Gastroesophageal sphincter (tissue), 3 donors: ENCODE results near the gene FAAP24.
"Not testable (repeated sequence)": the region's sequence is repeated elsewhere in the genome, so short reads cannot be mapped to it uniquely, and the experiment has no call there.

Experiments used
- EP300 ChIP-seq: sonication (generic); formaldehyde crosslinking; IDR thresholded peaks from one replicate; pipeline ENCODE4 v1.6.1; 2017; ENCODE audit warnings: antibody characterized with exemption, mild to moderate bottlenecking
- POLR2A ChIP-seq, 2 donors: fragments of 450-650 bp; IDR thresholded peaks; one replicate each; pipeline ENCODE4 v1.6.1; 2017; ENCODE audit warnings: antibody characterized with exemption in 2 of 2, mild to moderate bottlenecking in 2 of 2, moderate library complexity in 1 of 2
- POLR2AphosphoS5 ChIP-seq: sonication (generic); formaldehyde crosslinking; IDR thresholded peaks from one replicate; pipeline ENCODE4 v1.6.1; 2017; ENCODE audit warnings: antibody characterized with exemption
- TF ChIP-seq, protein P1 (sequence below), 4 experiments: fragments of 200-600 bp in 2 of 4; fragments of 450-650 bp in 2 of 4; sonication (generic) in 1 of 4; IDR thresholded peaks; one replicate each; pipeline ENCODE4 v1.5.1; 2017 to 2019; ENCODE audit warnings: antibody characterized with exemption in 4 of 4, mild to moderate bottlenecking in 2 of 4, moderate library complexity in 2 of 4

DNA sequence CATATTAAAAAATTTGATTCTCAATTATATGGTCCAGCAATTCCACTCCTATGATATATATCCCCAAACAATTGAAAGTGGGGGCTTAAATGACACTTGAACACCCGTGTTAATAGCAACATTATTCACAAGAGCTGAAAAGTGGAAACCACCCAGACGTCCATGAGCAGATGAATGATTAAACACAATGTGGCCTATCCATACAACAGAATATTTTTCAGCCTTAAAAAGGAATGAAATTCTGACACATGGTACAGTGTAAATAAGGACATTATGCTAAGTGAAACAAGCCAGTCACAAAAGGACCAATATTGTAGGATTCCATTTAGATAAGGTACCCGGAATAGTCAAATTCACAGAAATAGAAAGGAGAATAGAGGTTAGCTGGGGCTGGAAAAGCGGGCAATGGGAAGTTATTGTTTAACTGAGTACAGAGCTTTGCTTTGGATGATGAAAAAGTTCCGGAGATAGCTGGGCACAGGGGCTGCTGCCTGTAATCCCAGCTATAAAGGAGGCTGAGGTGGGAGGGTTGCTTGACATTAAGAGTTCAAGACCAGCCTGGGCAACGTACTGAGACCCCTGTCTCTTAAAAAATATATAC lies 31.5 kb downstream of the FAAP24 start:
- TF ChIP-seq, protein P1, sequence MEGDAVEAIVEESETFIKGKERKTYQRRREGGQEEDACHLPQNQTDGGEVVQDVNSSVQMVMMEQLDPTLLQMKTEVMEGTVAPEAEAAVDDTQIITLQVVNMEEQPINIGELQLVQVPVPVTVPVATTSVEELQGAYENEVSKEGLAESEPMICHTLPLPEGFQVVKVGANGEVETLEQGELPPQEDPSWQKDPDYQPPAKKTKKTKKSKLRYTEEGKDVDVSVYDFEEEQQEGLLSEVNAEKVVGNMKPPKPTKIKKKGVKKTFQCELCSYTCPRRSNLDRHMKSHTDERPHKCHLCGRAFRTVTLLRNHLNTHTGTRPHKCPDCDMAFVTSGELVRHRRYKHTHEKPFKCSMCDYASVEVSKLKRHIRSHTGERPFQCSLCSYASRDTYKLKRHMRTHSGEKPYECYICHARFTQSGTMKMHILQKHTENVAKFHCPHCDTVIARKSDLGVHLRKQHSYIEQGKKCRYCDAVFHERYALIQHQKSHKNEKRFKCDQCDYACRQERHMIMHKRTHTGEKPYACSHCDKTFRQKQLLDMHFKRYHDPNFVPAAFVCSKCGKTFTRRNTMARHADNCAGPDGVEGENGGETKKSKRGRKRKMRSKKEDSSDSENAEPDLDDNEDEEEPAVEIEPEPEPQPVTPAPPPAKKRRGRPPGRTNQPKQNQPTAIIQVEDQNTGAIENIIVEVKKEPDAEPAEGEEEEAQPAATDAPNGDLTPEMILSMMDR (IDR thresholded peaks at IDR 0.05), result not testable (repeated sequence)
- TF ChIP-seq EP300; POLR2A (IDR thresholded peaks at IDR 0.05); POLR2AphosphoS5: not testable (repeated sequence)
